A549 (cell line): ENCODE measurements around the gene BPIFB2. TPM values are rescaled to one million over a fixed set of nuclear protein-coding genes. Genes with fewer than 3 reads are reported as not detected.

Experiments used
- ATAC-seq, 2 experiments: fragments of 200-7000 bp in 1 of 2; fragments of >200 bp in 1 of 2; cut with Nextera tagmentation in 1 of 2; cut with Tn5 transposase in 1 of 2; 3 replicates each; pipeline versions ENCODE4 v1.8.0 to v1.9.1; 2018 to 2020; ENCODE audit warnings: mild to moderate bottlenecking in 1 of 2, moderate library complexity in 1 of 2
- CTCF ChIA-PET: fragments of 300-600 bp; sonication (Branson Sonifier 250); formaldehyde crosslinking; extraction: SDS; loops from one replicate; lab custom pipeline; 2021; ENCODE audit warnings: antibody characterized with exemption, inconsistent platforms; lab: Yijun Ruan, JAX
- POLR2A ChIA-PET: fragments of 350-600 bp; formaldehyde crosslinking; extraction: SDS; loops from one replicate; lab custom pipeline; 2021; ENCODE audit warnings: antibody characterized with exemption, inconsistent platforms; lab: Yijun Ruan, JAX
- DNase-seq, 2 experiments: peaks; one replicate each; pipeline versions ENCODE4 v3.0.0 to v3.0.0-alpha.2; 2011 to 2016; ENCODE audit warnings: low read depth in 1 of 2, low spot score in 1 of 2
- FAIRE-seq: peaks from 2 replicates; lab custom pipeline; 2011; peaks lifted over from hg19 to GRCh38; lab: Jason Lieb, UNC
- H3K27ac ChIP-seq, 2 experiments: fragments of >200 bp; sonication (Bioruptor Twin); formaldehyde crosslinking; 3 replicates each; pipeline ENCODE4 v1.5.1; 2016 to 2017
- H3K4me1 ChIP-seq: fragments of >200 bp; sonication (Bioruptor Twin); formaldehyde crosslinking; 3 replicates; pipeline ENCODE4 v1.6.1; 2016
- H3K4me2 ChIP-seq: fragments of >200 bp; sonication (Bioruptor Twin); formaldehyde crosslinking; 3 replicates; pipeline ENCODE4 v1.6.1; 2016
- H3K4me3 ChIP-seq: fragments of >200 bp; sonication (Bioruptor Twin); formaldehyde crosslinking; 3 replicates; pipeline ENCODE4 v1.5.1; 2016
- H3K9me3 ChIP-seq: fragments of >200 bp; sonication (Bioruptor Twin); formaldehyde crosslinking; 3 replicates; pipeline ENCODE4 v1.6.1; 2016
- BHLHE40 ChIP-seq: IDR thresholded peaks from 2 replicates; pipeline ENCODE4 v1.6.1; 2012; ENCODE audit warnings: low read depth, low read length, inconsistent platforms
- CBX8 ChIP-seq: fragments of 200-600 bp; sonication (generic); IDR thresholded peaks from 2 replicates; pipeline ENCODE4 v1.6.1; 2016
- CTCF ChIP-seq: fragments of >200 bp; sonication (Bioruptor Twin); formaldehyde crosslinking; IDR thresholded peaks from 3 replicates; pipeline ENCODE4 v1.5.1; 2016
- E2F6 ChIP-seq: IDR thresholded peaks from 2 replicates; pipeline ENCODE4 v1.6.1; 2012; ENCODE audit warnings: low read depth, borderline replicate concordance
- EHMT2 ChIP-seq: fragments of 200-600 bp; sonication (generic); IDR thresholded peaks from 2 replicates; pipeline ENCODE4 v1.6.1; 2016; ENCODE audit warnings: antibody characterized with exemption, low read depth, mild to moderate bottlenecking, moderate library complexity
- ESRRA ChIP-seq: fragments of 150-350 bp; IDR thresholded peaks from 2 replicates; pipeline ENCODE4 v1.6.1; 2014; ENCODE audit warnings: mild to moderate bottlenecking, low read length, borderline replicate concordance
- FOSL2 ChIP-seq, 2 experiments: fragments of 450-650 bp in 1 of 2; fragments of >200 bp in 1 of 2; sonication (Bioruptor Twin) in 1 of 2; formaldehyde crosslinking; IDR thresholded peaks; 2 replicates each; pipeline versions ENCODE4 v1.5.0 to v1.6.1; 2016 to 2020; ENCODE audit warnings: mild to moderate bottlenecking in 1 of 2, moderate library complexity in 1 of 2
- FOXS1 ChIP-seq: fragments of 250-450 bp; sonication (Bioruptor Pico); IDR thresholded peaks from 2 replicates; pipeline ENCODE4 v1.5.0; 2020; ENCODE audit warnings: mild to moderate bottlenecking, moderate library complexity
- GATA3 ChIP-seq: IDR thresholded peaks from 2 replicates; pipeline ENCODE4 v1.6.1; 2012; ENCODE audit warnings: borderline replicate concordance
- HDAC2 ChIP-seq: fragments of 200-600 bp; sonication (generic); IDR thresholded peaks from 2 replicates; pipeline ENCODE4 v1.6.1; 2016
- HES2 ChIP-seq: fragments of >200 bp; sonication (Bioruptor Twin); formaldehyde crosslinking; IDR thresholded peaks from 2 replicates; pipeline ENCODE4 v1.6.1; 2016
- HMGXB4 ChIP-seq: fragments of 250-450 bp; sonication (Bioruptor Pico); IDR thresholded peaks from 2 replicates; pipeline ENCODE4 v1.5.0; 2021; ENCODE audit warnings: mild to moderate bottlenecking, moderate library complexity, borderline replicate concordance
- HOXB13 ChIP-seq: fragments of 250-450 bp; sonication (Bioruptor Pico); IDR thresholded peaks from 2 replicates; pipeline ENCODE4 v1.5.0; 2020; ENCODE audit warnings: low read depth, mild to moderate bottlenecking, moderate library complexity
- KDM5A ChIP-seq: fragments of 200-600 bp; sonication (generic); IDR thresholded peaks from 2 replicates; pipeline ENCODE4 v1.6.1; 2016; ENCODE audit warnings: antibody characterized with exemption, mild to moderate bottlenecking
- NPAS2 ChIP-seq: fragments of 250-450 bp; sonication (Bioruptor Pico); IDR thresholded peaks from 2 replicates; pipeline ENCODE4 v1.8.0; 2022; ENCODE audit warnings: mild to moderate bottlenecking, moderate library complexity, borderline replicate concordance
- RAD21 ChIP-seq, 2 experiments: fragments of >200 bp in 1 of 2; sonication (Bioruptor Twin) in 1 of 2; formaldehyde crosslinking in 1 of 2; IDR thresholded peaks in 1 of 2; conservative IDR thresholded peaks in 1 of 2; 2 replicates in 1 of 2; 3 replicates in 1 of 2; pipeline ENCODE4 v1.6.1; 2012 to 2018; ENCODE audit warnings: inconsistent platforms in 1 of 2
- REST ChIP-seq: fragments of 200-600 bp; sonication (generic); IDR thresholded peaks from 2 replicates; pipeline ENCODE4 v1.6.1; 2016; ENCODE audit warnings: antibody characterized with exemption, mild to moderate bottlenecking, moderate library complexity
- RNF2 ChIP-seq: fragments of 200-600 bp; sonication (generic); IDR thresholded peaks from 2 replicates; pipeline ENCODE4 v1.6.1; 2016; ENCODE audit warnings: low read depth, mild to moderate bottlenecking, antibody characterized with exemption, moderate library complexity, borderline replicate concordance
- SMC3 ChIP-seq: fragments of >200 bp; sonication (Bioruptor Twin); formaldehyde crosslinking; IDR thresholded peaks from 3 replicates; pipeline ENCODE4 v1.6.1; 2018; ENCODE audit warnings: inconsistent platforms
- WGBS: methylation state at CpG from one replicate; pipeline ENCODE4 v1.1.6; 2017; ENCODE audit errors: missing lambda C conversion rate; 5-methylcytosine and 5-hydroxymethylcytosine counted together
- polyA plus RNA-seq, 4 experiments: library from polyadenylated mRNA; depleted of rRNA in 3 of 4; stranded (reverse); fragments of >200 nt; fragmentation: RNase III in 1 of 4; extraction: RNeasy Plus Mini Kit Qiagen cat#74134 plus additional on column Dnase treatment in 1 of 4; gene quantifications; 2 replicates in 3 of 4; 3 replicates in 1 of 4; pipeline ENCODE4 v1.2.3, GENCODE V29; 2011 to 2017

The BPIFB2 gene
- polyA plus RNA-seq, 2 of the 4 experiments (the other 2 are of a cell fraction): not detected

- CTCF ChIA-PET: interaction anchor here (0.6 to 1.5 kb wide), 5 partner anchors 13 to 111 kb away, joined by 3 to 4 read pairs (median 3); no protein-coding TSS in a partner anchor
- no peak; a peak in 1 of 6 replicates for ATAC-seq
- 75% methylated on average over 4 of the region's 6 CpGs for WGBS
- no peak for FAIRE-seq
- DNase-seq: no peak
- H3K4me2 ChIP-seq: no peak overlapping the region
- H3K27ac ChIP-seq: no peak overlapping the region
- POLR2A ChIA-PET: no interaction called here
- H3K9me3 ChIP-seq: no peaks in the 10 kb centered on the region
- H3K4me3 ChIP-seq: no peak overlapping the region
- TF ChIP-seq HES2: no peak
- TF ChIP-seq HOXB13 (CRISPR knock-in tag): no peak
- TF ChIP-seq ESRRA: no peak
- H3K4me1 ChIP-seq: no peaks in the 10 kb centered on the region
Measured at GRCh38 chr20:32985596-32985995, 21.9 kb upstream of the BPIFB2 start.

- no peak for DNase-seq
- H3K9me3 ChIP-seq: no peaks in the 10 kb centered on the region
- no peak overlapping the region for H3K27ac ChIP-seq
- ChIA-PET POLR2A (no interaction called here), CTCF (interaction anchor here (0.5 to 1.5 kb wide), 6 partner anchors 9 to 1084 kb away, joined by 3 to 5 read pairs (median 3); no protein-coding TSS in a partner anchor)
- no peak for FAIRE-seq
- H3K4me3 ChIP-seq: no peak overlapping the region
- ATAC-seq: peak in 1 of 2 experiments; percentile 57; a peak in 4 of 6 replicates
- H3K4me2 ChIP-seq: no peak overlapping the region
- no peaks in the 10 kb centered on the region for H3K4me1 ChIP-seq
- TF ChIP-seq RNF2: no peak
- no peak for TF ChIP-seq RAD21 (conservative IDR thresholded peaks at IDR 0.05 in 1 of 2, IDR thresholded peaks at IDR 0.05 in 1 of 2)
- no peak for TF ChIP-seq HDAC2
- no peak for TF ChIP-seq FOXS1 (CRISPR knock-in tag)
- TF ChIP-seq HMGXB4 (CRISPR knock-in tag): no peak
- no peak for TF ChIP-seq FOSL2 (IDR thresholded peaks at IDR 0.05)
- no peak for TF ChIP-seq FOSL2 (CRISPR knock-in tag; IDR thresholded peaks at IDR 0.05)
- TF ChIP-seq REST: no peak
- TF ChIP-seq CTCF: no peak
- no peak for TF ChIP-seq SMC3
- no peak for TF ChIP-seq HOXB13 (CRISPR knock-in tag)
- no peak for TF ChIP-seq KDM5A
- TF ChIP-seq E2F6: no peak
- TF ChIP-seq NPAS2 (CRISPR knock-in tag): no peak
- no peak for TF ChIP-seq EHMT2
- TF ChIP-seq GATA3: no peak
- TF ChIP-seq BHLHE40: no peak
- no peak for TF ChIP-seq CBX8
- TF ChIP-seq, all 56 proteins: peak for 0
- WGBS: 59% methylated on average over 17 of the region's 18 CpGs
Measured at GRCh38 chr20:32986331-32986966, 21.1 kb upstream of the BPIFB2 start.
